ENCODE measurements around the gene RAPGEF4.

- TF ChIP-seq CTCF (IDR thresholded peaks at IDR 0.05), result no peak
- no peak for TF ChIP-seq EP300 (IDR thresholded peaks at IDR 0.05)
- TF ChIP-seq POLR2A (IDR thresholded peaks at IDR 0.05), result no peak
Measured at GRCh38 chr2:173079973-173080860, 344.6 kb downstream of the RAPGEF4 start.
